Chondrocyte (in vitro differentiated cells): Measurements from ENCODE around the gene THAP7. TPM values are rescaled to one million over a fixed set of nuclear protein-coding genes. Genes with fewer than 3 reads are reported as not detected.

ENCODE experiments used
- DNase-seq: peaks from one replicate; pipeline ENCODE4 v3.0.0; 2021; ENCODE audit warnings: mixed read lengths, low spot score
- H3K27ac Mint-ChIP-seq: one replicate; pipeline ENCODE4 v1.8.0; 2021; ENCODE audit warnings: mild to moderate bottlenecking, moderate library complexity, mixed read lengths; ENCODE audit not compliant: unreplicated experiment
- H3K27me3 Mint-ChIP-seq: 2 replicates; pipeline ENCODE4 v1.8.0; 2021; ENCODE audit warnings: low read depth, mixed read lengths
- H3K36me3 Mint-ChIP-seq: 2 replicates; pipeline ENCODE4 v1.8.0; 2021; ENCODE audit warnings: low read depth, mixed read lengths
- H3K4me1 Mint-ChIP-seq: 2 replicates; pipeline ENCODE4 v1.8.0; 2021; ENCODE audit warnings: low read depth, mild to moderate bottlenecking, mixed read lengths
- H3K4me3 Mint-ChIP-seq: one replicate; pipeline ENCODE4 v1.8.0; 2021; ENCODE audit warnings: mild to moderate bottlenecking, moderate library complexity, mixed read lengths; ENCODE audit not compliant: unreplicated experiment
- H3K9me3 Mint-ChIP-seq: 2 replicates; pipeline ENCODE4 v1.8.0; 2021; ENCODE audit warnings: low read depth, mixed read lengths
- total RNA-seq: library from RNA; stranded (reverse); gene quantifications from 3 replicates; pipeline ENCODE4 v1.2.1, GENCODE V29; 2021
- TF ChIP-seq, protein P1 (sequence below): fragments of 200-600 bp; sonication (generic); IDR thresholded peaks from 2 replicates; pipeline ENCODE4 v1.5.0; 2021; ENCODE audit warnings: antibody characterized with exemption, mild to moderate bottlenecking, moderate library complexity

Gene THAP7
- total RNA-seq, 1 donor from 2014 or later, result 15.7 TPM

DNA sequence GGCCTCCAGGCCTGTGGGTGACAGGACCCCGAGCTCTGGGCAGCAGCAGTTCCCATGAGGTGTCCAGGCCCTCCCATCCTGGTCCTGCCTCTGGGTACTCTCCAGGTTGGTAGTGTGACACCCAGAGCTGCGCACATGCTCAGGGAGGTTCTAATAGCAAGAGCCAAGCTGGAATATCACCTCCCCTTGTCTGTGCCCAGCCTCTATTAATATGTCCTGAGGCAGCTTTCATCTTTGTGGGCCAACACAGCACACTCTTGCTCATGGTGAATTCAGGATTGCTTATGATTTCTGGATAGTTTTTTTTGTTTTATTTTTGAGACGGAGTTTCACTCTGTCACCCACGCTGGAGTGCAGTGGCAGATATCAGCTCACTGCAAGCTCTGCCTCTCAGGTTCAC is 16.4 kb upstream of the THAP7 start:
- no peak overlapping the region for H3K27ac Mint-ChIP-seq
- TF ChIP-seq, protein P1, sequence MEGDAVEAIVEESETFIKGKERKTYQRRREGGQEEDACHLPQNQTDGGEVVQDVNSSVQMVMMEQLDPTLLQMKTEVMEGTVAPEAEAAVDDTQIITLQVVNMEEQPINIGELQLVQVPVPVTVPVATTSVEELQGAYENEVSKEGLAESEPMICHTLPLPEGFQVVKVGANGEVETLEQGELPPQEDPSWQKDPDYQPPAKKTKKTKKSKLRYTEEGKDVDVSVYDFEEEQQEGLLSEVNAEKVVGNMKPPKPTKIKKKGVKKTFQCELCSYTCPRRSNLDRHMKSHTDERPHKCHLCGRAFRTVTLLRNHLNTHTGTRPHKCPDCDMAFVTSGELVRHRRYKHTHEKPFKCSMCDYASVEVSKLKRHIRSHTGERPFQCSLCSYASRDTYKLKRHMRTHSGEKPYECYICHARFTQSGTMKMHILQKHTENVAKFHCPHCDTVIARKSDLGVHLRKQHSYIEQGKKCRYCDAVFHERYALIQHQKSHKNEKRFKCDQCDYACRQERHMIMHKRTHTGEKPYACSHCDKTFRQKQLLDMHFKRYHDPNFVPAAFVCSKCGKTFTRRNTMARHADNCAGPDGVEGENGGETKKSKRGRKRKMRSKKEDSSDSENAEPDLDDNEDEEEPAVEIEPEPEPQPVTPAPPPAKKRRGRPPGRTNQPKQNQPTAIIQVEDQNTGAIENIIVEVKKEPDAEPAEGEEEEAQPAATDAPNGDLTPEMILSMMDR, result no peak
- H3K9me3 Mint-ChIP-seq, result no peaks in the 10 kb centered on the region
- no peak for DNase-seq
- peaks cover 2% of the 10 kb centered on the region for H3K36me3 Mint-ChIP-seq
- peaks cover 29% of the 10 kb centered on the region for H3K4me1 Mint-ChIP-seq
- no peak overlapping the region for H3K4me3 Mint-ChIP-seq
- H3K27me3 Mint-ChIP-seq, result no peaks in the 10 kb centered on the region

DNA sequence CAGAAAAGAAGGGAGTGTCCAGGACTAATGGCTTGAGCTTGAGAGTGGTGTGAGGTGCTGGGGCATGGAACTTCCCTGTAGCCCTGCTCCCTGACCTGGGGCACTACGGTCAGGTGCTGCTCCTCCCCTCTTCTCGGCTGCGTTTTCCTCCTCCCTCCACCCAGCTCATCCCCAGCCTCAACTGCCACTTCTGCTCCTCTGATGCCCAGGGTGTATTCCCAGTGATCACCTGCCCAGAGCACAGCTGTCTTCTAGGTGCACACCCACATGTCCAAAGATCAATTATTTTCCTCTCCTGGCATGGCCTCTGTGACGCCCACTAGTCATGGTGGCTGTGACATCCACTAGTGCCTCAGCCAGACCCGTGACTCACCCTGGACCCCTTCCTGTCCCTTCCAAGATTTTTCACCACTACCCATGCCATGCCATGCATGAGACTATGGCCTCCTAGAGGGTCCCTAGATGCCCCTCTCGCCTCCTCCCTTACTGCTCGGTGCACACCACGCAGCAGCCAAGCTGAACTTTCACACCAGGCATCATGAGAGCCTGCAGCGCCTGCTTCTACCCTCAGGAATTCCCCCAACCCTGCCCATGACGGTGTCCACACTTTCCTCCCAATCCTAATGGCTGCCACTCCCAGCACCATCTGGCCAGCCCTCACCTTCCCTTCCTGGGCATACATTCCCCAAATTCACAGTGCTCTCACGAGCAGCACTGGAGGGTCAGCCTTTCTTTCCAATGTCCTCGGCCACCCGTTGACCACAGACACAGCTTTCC is 14.9 kb upstream of the THAP7 start:
- no peak overlapping the region for H3K27ac Mint-ChIP-seq
- H3K4me1 Mint-ChIP-seq, result peaks cover 29% of the 10 kb centered on the region

DNA sequence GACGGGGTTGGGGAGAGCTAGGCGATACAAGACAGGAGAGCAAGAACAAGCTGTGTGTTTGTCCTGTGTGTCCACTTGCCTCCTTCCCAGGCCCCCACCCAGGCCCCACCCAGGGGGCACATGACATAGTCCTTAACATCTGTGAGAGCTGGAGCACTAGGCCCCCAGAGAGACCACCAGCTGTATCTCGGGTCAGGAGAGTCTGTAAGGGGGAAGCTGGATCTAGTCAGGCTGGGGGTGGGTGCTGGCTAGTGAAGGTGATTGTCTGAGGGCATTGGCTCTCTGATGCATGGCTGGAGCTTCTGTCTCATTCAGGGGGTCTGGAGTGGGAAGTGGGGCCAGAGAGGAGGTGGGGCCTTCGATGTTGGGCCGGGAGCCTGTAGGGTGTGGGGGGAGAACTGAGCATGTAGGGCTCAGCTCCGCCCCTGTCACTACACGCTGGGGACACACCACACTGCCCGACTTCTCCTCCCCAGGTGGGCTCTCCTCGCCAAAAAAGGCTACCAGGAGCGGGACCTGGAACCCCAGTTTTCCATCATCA is 13.6 kb upstream of the THAP7 start:
- H3K9me3 Mint-ChIP-seq, result no peaks in the 10 kb centered on the region
- H3K4me1 Mint-ChIP-seq, result peaks cover 29% of the 10 kb centered on the region
- TF ChIP-seq, protein P1, result no peak
- peak overlapping the region; percentile 78 for H3K4me3 Mint-ChIP-seq
- peaks cover 2% of the 10 kb centered on the region for H3K36me3 Mint-ChIP-seq
- no peak for DNase-seq
- H3K27me3 Mint-ChIP-seq, result no peaks in the 10 kb centered on the region
- H3K27ac Mint-ChIP-seq, result peak overlapping the region; percentile 82

More for the DNA sequence above, 14.9 kb upstream of the THAP7 start:
- TF ChIP-seq, protein P1, result no peak
- Mint-ChIP-seq H3K27me3 (no peaks in the 10 kb centered on the region), H3K36me3 (peaks cover 2% of the 10 kb centered on the region), H3K9me3 (no peaks in the 10 kb centered on the region), H3K4me3 (no peak overlapping the region)
- DNase-seq, result no peak

DNA sequence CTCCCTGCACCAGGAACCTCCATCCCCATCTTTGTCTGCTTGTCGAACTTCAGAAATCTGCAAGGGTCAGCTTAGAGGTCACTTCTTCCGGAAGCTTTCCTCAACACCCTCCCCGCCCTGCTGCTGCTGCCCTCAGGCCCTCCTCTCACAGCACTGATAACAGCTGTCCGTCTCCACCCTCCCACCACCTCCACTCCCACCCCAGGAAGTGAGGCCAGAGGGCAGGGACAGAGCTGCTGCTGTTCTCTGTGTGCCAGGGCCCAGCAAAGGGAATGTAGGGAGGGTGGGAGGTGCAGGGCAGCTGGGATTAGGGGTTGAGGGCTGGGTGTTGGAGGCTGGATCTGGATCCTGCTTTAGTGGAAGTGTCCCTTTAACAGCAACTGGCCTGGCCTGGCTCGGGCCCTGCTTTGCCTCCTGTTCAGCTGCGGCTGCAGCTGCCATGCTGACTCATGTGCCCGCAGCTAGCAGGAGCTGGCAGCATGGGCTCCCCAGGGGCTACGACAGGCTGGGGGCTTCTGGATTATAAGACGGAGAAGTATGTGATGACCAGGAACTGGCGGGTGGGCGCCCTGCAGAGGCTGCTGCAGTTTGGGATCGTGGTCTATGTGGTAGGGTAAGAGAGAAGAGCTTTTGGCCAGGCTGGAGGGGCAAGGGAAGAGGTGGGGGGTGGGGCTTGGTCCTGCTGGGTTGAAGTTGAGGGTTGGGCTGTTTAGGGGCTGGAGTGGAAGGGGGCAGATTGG is 13.0 kb upstream of the THAP7 start, which contains the start of gene P2RX6:
P2RX6 (plus strand) TSS at position 440 of the 740 bp plus-strand sequence; CDS start at position 450, 10 bp downstream.
- TF ChIP-seq, protein P1, result no peak
- Mint-ChIP-seq H3K9me3 (no peaks in the 10 kb centered on the region), H3K27ac (peak within 1 kb of the TSS; percentile 82), H3K4me1 (peaks cover 29% of the 10 kb centered on the region), H3K4me3 (peak within 1 kb of the TSS; percentile 78), H3K27me3 (no peaks in the 10 kb centered on the region), H3K36me3 (peaks cover 2% of the 10 kb centered on the region)
- DNase-seq, result no peak

DNA sequence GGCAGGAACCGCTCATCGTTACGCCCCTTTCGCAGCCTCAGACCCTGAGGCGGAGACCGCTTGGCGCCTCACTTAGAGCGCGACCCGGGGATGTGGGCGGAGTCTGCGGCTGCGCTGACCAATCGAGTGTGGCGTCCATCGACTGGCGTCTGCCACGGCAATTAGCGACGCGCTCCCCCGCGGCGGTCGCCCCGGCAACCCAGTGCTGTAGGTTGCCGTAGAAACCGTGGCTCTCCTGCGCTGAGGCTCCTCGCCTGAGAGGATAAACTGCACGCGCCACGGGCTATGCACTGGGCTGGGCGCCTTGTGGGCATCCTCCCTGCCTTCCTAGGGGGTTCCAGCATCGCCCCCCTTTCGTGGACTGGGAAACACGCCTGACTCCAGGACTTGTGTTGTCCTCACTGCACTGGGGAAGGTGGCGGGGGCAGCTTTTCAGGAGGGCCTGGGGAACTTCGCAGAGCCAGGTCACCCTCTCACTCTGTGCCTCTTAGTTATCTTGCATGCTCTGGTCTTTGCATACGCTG is 12.3 kb upstream of the THAP7 start:
- H3K9me3 Mint-ChIP-seq, result no peaks in the 10 kb centered on the region
- no peaks in the 10 kb centered on the region for H3K27me3 Mint-ChIP-seq
- H3K27ac Mint-ChIP-seq, result peak overlapping the region; percentile 82
- H3K4me3 Mint-ChIP-seq, result peak overlapping the region; percentile 78
- DNase-seq, result peak; percentile 96
- peaks cover 2% of the 10 kb centered on the region for H3K36me3 Mint-ChIP-seq
- TF ChIP-seq, protein P1, result no peak
- H3K4me1 Mint-ChIP-seq, result peaks cover 29% of the 10 kb centered on the region
